Activated B cell treated with CpG ODN at 0.5 μM for 24 hours (primary cell): ENCODE measurements around the gene ADGRF1. TPM values are rescaled to one million over a fixed set of nuclear protein-coding genes. Genes with fewer than 3 reads are reported as not detected.

Source experiments
- ATAC-seq: fragments of 200-7000 bp; cut with Tn5 transposase; one replicate; pipeline ENCODE4 v1.10.0; 2021; ENCODE audit warnings: low read depth, mild to moderate bottlenecking, moderate library complexity
- CTCF ChIA-PET: fragments of 350-600 bp; sonication (Branson Sonifier 250); formaldehyde crosslinking; loops from one replicate; lab custom pipeline; 2021; ENCODE audit warnings: antibody characterized with exemption; lab: Charles Lee
- POLR2A ChIA-PET: fragments of 350-600 bp; sonication (Branson Sonifier 250); formaldehyde crosslinking; loops from one replicate; lab custom pipeline; 2021; ENCODE audit warnings: antibody characterized with exemption; lab: Charles Lee
- DNase-seq: peaks from one replicate; pipeline ENCODE4 v3.0.0; 2022
- H3K27ac Mint-ChIP-seq: one replicate; pipeline ENCODE4 v1.8.0; 2020; ENCODE audit warnings: mixed read lengths
- H3K27me3 Mint-ChIP-seq: one replicate; pipeline ENCODE4 v1.8.0; 2021; ENCODE audit warnings: mixed read lengths
- H3K36me3 Mint-ChIP-seq: one replicate; pipeline ENCODE4 v1.8.0; 2021; ENCODE audit warnings: low read depth, mixed read lengths
- H3K4me1 Mint-ChIP-seq: one replicate; pipeline ENCODE4 v1.8.0; 2021; ENCODE audit warnings: mixed read lengths
- H3K4me3 Mint-ChIP-seq: one replicate; pipeline ENCODE4 v1.8.0; 2020; ENCODE audit warnings: mild to moderate bottlenecking, mixed read lengths
- H3K9me3 Mint-ChIP-seq: one replicate; pipeline ENCODE4 v1.8.0; 2020; ENCODE audit warnings: mixed read lengths
- CTCF ChIP-seq: fragments of 200-600 bp; IDR thresholded peaks from one replicate; pipeline ENCODE4 v1.8.0; 2022; ENCODE audit warnings: antibody characterized with exemption, mild to moderate bottlenecking
- intact Hi-C: fragments of 100-400 bp; cut with micrococcal nuclease; formaldehyde crosslinking; loops from one replicate; pipeline ENCODE4 v1.15.1; 2024
- total RNA-seq: library from RNA; stranded (reverse); gene quantifications from 2 replicates; pipeline ENCODE4 v1.2.3, GENCODE V29; 2022

ADGRF1 gene
- total RNA-seq, 1 donor from 2014 or later, result not detected

GRCh38 chr6:47022191-47022590 is 19.9 kb downstream of the ADGRF1 start:
- intact Hi-C loops, result no loop called here

GRCh38 chr6:47019941-47020340 is 22.2 kb downstream of the ADGRF1 start:
- POLR2A ChIA-PET, result no interaction called here
- H3K36me3 Mint-ChIP-seq, result no peaks in the 10 kb centered on the region
- no peak overlapping the region for H3K27ac Mint-ChIP-seq
- TF ChIP-seq CTCF, result no peak
- H3K4me1 Mint-ChIP-seq, result no peaks in the 10 kb centered on the region
- CTCF ChIA-PET, result no interaction called here
- ATAC-seq (no peak), DNase-seq (no peak)
- H3K27me3 Mint-ChIP-seq, result no peaks in the 10 kb centered on the region
- H3K9me3 Mint-ChIP-seq, result no peaks in the 10 kb centered on the region
- no peak overlapping the region for H3K4me3 Mint-ChIP-seq
- intact Hi-C loops, result no loop called here

More at GRCh38 chr6:47022191-47022590, 19.9 kb downstream of the ADGRF1 start:
- POLR2A ChIA-PET, result no interaction called here
- Mint-ChIP-seq H3K9me3 (no peaks in the 10 kb centered on the region), H3K4me1 (no peaks in the 10 kb centered on the region), H3K27ac (no peak overlapping the region), H3K4me3 (no peak overlapping the region), H3K27me3 (no peaks in the 10 kb centered on the region), H3K36me3 (no peaks in the 10 kb centered on the region)
- DNase-seq (no peak), ATAC-seq (no peak)
- no peak for TF ChIP-seq CTCF
- CTCF ChIA-PET, result interaction anchor here (0.8 kb wide), 1 partner anchor 20 kb away, joined by 3 read pairs; the partner anchor contains the start of gene ADGRF1

GRCh38 chr6:47016909-47017308 is 25.2 kb downstream of the ADGRF1 start:
- Mint-ChIP-seq H3K4me3 (no peak overlapping the region), H3K27me3 (no peaks in the 10 kb centered on the region), H3K4me1 (no peaks in the 10 kb centered on the region), H3K27ac (no peak overlapping the region), H3K9me3 (peaks cover 2% of the 10 kb centered on the region), H3K36me3 (no peaks in the 10 kb centered on the region)
- ChIA-PET CTCF (no interaction called here), POLR2A (no interaction called here)
- DNase-seq (no peak), ATAC-seq (no peak)
- TF ChIP-seq CTCF, result no peak
- intact Hi-C loops, result no loop called here

- H3K27me3 Mint-ChIP-seq, result no peaks in the 10 kb centered on the region
- DNase-seq (no peak), ATAC-seq (no peak)
- no peak overlapping the region for H3K27ac Mint-ChIP-seq
- H3K9me3 Mint-ChIP-seq, result peaks cover 2% of the 10 kb centered on the region
- no peaks in the 10 kb centered on the region for H3K4me1 Mint-ChIP-seq
- no peaks in the 10 kb centered on the region for H3K36me3 Mint-ChIP-seq
- TF ChIP-seq CTCF, result no peak
- POLR2A ChIA-PET, result no interaction called here
- intact Hi-C loops, result no loop called here
- CTCF ChIA-PET, result no interaction called here
- H3K4me3 Mint-ChIP-seq, result no peak overlapping the region
Observed at GRCh38 chr6:47016261-47016660, 25.9 kb downstream of the ADGRF1 start.

- Mint-ChIP-seq H3K27ac (no peak overlapping the region), H3K4me1 (no peaks in the 10 kb centered on the region), H3K27me3 (no peaks in the 10 kb centered on the region), H3K9me3 (peaks cover 2% of the 10 kb centered on the region), H3K36me3 (no peaks in the 10 kb centered on the region), H3K4me3 (no peak overlapping the region)
- ChIA-PET CTCF (no interaction called here), POLR2A (no interaction called here)
- no peak for DNase-seq
- no peak for TF ChIP-seq CTCF
- intact Hi-C loops, result no loop called here
- no peak for ATAC-seq
Observed at GRCh38 chr6:47014401-47014800, 27.7 kb downstream of the ADGRF1 start.
